Lower leg skin (tissue), 4 donors: ENCODE results near the gene FAM131A. TPM values are rescaled to one million over a fixed set of nuclear protein-coding genes. Genes with fewer than 3 reads are reported as not detected.

ENCODE experiments used
- DNase-seq, 2 donors: peaks; one replicate each; pipeline ENCODE4 v3.0.0-alpha.2; 2019; ENCODE audit warnings: low spot score in 2 of 2
- H3K4me3 ChIP-seq: fragments of 200-600 bp; sonication (generic); 2 replicates; pipeline ENCODE4 v1.5.1; 2017; ENCODE audit warnings: mild to moderate bottlenecking, low read depth; ENCODE audit not compliant: poor library complexity, severe bottlenecking
- POLR2A ChIP-seq, 2 donors: fragments of 450-650 bp; IDR thresholded peaks; one replicate each; pipeline ENCODE4 v1.6.1; 2016 to 2017; ENCODE audit warnings: antibody characterized with exemption in 2 of 2, mild to moderate bottlenecking in 1 of 2, moderate library complexity in 1 of 2
- WGBS, 2 donors: methylation state at CpG; one replicate each; pipeline ENCODE4 v1.1.5; 2018; 5-methylcytosine and 5-hydroxymethylcytosine counted together
- intact Hi-C: fragments of 100-400 bp; cut with DNase I; formaldehyde crosslinking; loops from one replicate; pipeline ENCODE4 v1.15.0; 2023; ENCODE audit warnings: low total_unique reads
- total RNA-seq, 4 donors: library from RNA; depleted of rRNA; stranded (reverse); fragments of >200 nt; gene quantifications; one replicate each; pipeline ENCODE4 v1.1.0, GENCODE V29; 2016
- TF ChIP-seq, protein P1 (sequence below), 3 donors: fragments of 450-650 bp; IDR thresholded peaks; one replicate each; pipeline ENCODE4 v1.5.1; 2016; ENCODE audit warnings: antibody characterized with exemption in 3 of 3, mild to moderate bottlenecking in 3 of 3, moderate library complexity in 2 of 3

The FAM131A gene
- total RNA-seq, 4 donors from 2014 or later, result 60.3 to 81.7 (median 66.9) TPM

DNA sequence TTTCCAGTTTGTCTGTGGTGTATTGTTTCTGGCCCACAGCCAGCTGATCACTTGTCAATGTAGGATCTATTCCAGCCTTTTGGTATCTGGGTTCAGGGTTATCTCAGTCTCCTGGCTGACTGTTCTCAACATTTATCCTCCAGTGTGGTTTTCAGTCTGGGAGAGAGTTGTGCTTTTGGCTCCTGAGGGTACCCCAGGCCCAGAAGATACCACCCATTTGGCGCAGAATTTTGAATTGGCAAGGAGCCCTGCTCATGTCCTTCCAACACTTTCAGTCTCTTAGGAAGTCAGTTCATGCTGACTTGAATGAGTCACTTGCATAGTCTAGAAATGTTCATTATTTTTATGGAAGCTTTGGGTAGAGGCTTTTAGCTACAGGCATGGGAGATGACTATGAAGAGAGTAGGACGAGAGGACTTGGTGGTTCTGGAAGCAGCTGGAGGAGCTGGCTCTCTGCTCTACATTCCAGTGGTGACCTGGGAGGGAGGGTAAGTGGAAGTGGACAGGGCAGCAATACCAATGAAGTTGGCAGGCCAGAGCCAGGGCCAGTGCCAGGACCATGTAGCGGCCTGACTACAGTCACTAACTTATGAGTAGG is 31.3 kb downstream of the FAM131A start:
- H3K4me3 ChIP-seq, result no peak overlapping the region
- intact Hi-C loops, result loop anchor here (2.0 kb wide), 1 partner anchor 176 kb away; no protein-coding TSS in a partner anchor
- 39 to 43% methylated on average over 3 of the region's 3 CpGs for WGBS, 2 donors
- TF ChIP-seq, protein P1, sequence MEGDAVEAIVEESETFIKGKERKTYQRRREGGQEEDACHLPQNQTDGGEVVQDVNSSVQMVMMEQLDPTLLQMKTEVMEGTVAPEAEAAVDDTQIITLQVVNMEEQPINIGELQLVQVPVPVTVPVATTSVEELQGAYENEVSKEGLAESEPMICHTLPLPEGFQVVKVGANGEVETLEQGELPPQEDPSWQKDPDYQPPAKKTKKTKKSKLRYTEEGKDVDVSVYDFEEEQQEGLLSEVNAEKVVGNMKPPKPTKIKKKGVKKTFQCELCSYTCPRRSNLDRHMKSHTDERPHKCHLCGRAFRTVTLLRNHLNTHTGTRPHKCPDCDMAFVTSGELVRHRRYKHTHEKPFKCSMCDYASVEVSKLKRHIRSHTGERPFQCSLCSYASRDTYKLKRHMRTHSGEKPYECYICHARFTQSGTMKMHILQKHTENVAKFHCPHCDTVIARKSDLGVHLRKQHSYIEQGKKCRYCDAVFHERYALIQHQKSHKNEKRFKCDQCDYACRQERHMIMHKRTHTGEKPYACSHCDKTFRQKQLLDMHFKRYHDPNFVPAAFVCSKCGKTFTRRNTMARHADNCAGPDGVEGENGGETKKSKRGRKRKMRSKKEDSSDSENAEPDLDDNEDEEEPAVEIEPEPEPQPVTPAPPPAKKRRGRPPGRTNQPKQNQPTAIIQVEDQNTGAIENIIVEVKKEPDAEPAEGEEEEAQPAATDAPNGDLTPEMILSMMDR (IDR thresholded peaks at IDR 0.05), result no peak
- TF ChIP-seq POLR2A (IDR thresholded peaks at IDR 0.05), result no peak
- DNase-seq, result no peak

DNA sequence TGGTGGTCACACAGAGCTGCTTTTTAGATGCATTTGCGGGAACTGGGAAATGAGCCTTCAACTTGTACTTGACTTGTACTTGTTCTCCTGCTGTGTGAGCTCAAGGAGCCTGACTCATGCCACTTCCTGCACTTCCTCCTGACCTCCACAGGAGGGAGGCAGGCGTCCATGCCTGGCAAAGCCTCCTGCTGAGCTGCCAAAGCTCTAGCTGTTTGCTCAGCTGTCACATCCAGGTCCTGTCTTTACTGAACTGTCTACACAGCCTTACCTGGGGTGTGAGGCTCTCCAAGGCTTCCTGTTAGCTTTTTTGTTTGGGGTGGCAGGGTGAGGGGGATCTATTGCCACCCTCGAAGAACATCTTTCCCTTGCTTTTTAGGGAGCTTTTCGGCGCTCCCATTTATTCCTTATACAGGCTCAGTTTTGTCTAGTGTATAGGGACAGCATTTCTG is 34.2 kb downstream of the FAM131A start:
- H3K4me3 ChIP-seq, result no peak overlapping the region
- intact Hi-C loops, result no loop called here
- DNase-seq, result peak; percentile 77 to 94
- 48 to 53% methylated on average over 5 of the region's 5 CpGs for WGBS, 2 donors
- TF ChIP-seq, protein P1 (IDR thresholded peaks at IDR 0.05), result peak in 1 of 3 donors; percentile 90
- no peak for TF ChIP-seq POLR2A (IDR thresholded peaks at IDR 0.05)

DNA sequence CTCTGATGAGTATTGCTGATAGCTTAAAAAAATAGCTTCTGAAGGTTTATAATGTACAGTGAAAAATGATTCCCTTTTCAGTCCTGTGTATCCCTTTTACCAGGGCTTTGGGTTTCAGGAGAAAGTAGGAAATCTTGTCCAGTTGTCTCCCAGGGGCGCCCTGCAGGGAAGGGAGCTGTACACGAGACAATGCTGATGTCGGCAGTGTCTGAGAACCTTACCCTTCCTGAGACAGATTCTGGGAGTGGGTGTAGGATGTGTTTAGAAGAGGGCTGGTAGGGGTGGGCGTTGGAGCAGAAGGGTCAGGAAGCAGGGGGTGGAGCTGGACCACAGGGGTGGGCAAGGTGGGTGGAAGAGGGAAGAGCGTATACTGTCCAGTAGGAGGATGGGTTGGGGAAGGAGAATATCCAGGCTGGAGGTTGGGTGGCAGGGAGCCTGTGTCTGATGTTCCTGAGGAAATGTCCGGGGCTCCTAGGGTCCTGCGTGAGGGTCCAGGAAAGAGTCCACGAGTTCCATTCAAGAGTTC is 35.0 kb downstream of the FAM131A start:
- TF ChIP-seq, protein P1 (IDR thresholded peaks at IDR 0.05), result no peak
- no peak for TF ChIP-seq POLR2A (IDR thresholded peaks at IDR 0.05)
- WGBS, 2 donors, result 67 to 76% methylated on average over 8 of the region's 8 CpGs
- intact Hi-C loops, result no loop called here
- no peak overlapping the region for H3K4me3 ChIP-seq
- no peak for DNase-seq

DNA sequence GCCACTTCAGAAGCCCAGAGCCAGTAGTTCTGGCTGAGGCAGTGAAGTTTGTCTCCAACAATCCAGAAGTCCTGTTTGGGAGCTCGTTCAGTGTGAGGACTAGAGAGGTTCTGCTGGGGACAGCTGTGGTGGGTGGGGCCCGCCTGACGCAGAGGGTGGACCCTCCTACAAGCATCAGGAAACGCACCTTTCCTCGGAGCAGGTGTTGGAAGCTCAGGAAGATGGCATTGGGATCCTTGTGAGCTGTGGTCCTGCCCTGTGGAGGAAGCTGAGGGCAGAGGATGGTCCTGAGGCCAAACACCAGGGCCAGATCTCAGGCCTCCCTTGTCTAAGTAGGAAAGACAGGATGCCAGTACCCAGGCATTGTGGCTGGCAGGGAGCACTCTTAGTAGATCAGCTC is 35.5 kb downstream of the FAM131A start:
- 63 to 71% methylated on average over 5 of the region's 5 CpGs for WGBS, 2 donors
- intact Hi-C loops, result no loop called here
- no peak overlapping the region for H3K4me3 ChIP-seq
- TF ChIP-seq, protein P1 (IDR thresholded peaks at IDR 0.05), result no peak
- TF ChIP-seq POLR2A (IDR thresholded peaks at IDR 0.05), result no peak
- DNase-seq, result no peak

DNA sequence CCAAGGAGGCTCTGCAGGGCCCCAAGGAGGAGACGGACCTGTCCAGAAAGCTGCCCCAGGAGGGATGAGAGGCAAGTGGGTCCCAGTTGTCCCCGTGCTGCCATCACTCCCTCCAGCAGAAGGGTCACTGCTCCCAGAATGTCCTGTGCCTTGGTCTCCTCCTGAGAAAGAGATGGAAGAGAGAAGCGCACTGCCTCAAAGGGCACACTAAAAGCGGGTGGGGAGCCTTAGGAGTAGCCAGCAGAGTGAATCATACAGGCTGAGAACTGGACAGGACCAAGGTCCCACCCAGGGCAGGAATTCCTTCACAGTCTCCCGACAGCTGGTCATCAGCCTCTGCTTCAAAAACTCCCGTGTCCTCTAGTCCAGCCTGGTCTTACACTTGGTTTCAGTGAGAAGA is 36.0 kb downstream of the FAM131A start:
- 63 to 64% methylated on average over 6 of the region's 6 CpGs for WGBS, 2 donors
- no peak for DNase-seq
- intact Hi-C loops, result no loop called here
- TF ChIP-seq, protein P1 (IDR thresholded peaks at IDR 0.05), result no peak
- TF ChIP-seq POLR2A (IDR thresholded peaks at IDR 0.05), result no peak
- no peak overlapping the region for H3K4me3 ChIP-seq
